CD14-positive monocyte (primary cell): ENCODE data around the gene NFIC. TPM values are rescaled to one million over a fixed set of nuclear protein-coding genes. Genes with fewer than 3 reads are reported as not detected.

Experiments
- DNase-seq, 3 donors: peaks; one replicate each; pipeline ENCODE4 v3.0.0-alpha.2; 2011 to 2022
- H2AFZ ChIP-seq: 2 replicates; pipeline ENCODE4 v1.6.0; 2012; ENCODE audit warnings: mild to moderate bottlenecking, low read depth, low read length, inconsistent platforms; ENCODE audit not compliant: insufficient read depth, poor library complexity, severe bottlenecking
- H3K27ac ChIP-seq, 2 donors: 1 replicate in 1 of 2; 2 replicates in 1 of 2; pipeline ENCODE4 v1.5.1; 2012 to 2013; ENCODE audit warnings: low read length in 2 of 2, control low read depth in 1 of 2, inconsistent platforms in 1 of 2, low read depth in 1 of 2, mild to moderate bottlenecking in 1 of 2
- H3K27me3 ChIP-seq, 2 donors: one replicate each; pipeline versions ENCODE4 v1.6.0 to v1.6.1; 2011 to 2013; ENCODE audit warnings: low read length in 2 of 2; ENCODE audit not compliant: control insufficient read depth in 2 of 2, insufficient read depth in 2 of 2
- H3K36me3 ChIP-seq, 2 donors: replicated peaks in 1 of 2; 1 replicate in 1 of 2; 2 replicates in 1 of 2; pipeline versions ENCODE4 v1.5.1 to v1.6.1; 2012 to 2013; ENCODE audit warnings: low read length in 2 of 2, control low read depth in 1 of 2, inconsistent platforms in 1 of 2, mild to moderate bottlenecking in 1 of 2; ENCODE audit not compliant: insufficient read depth in 2 of 2, control insufficient read depth in 1 of 2
- H3K4me1 ChIP-seq, 2 donors: 1 replicate in 1 of 2; 2 replicates in 1 of 2; pipeline versions ENCODE4 v1.5.1 to v1.6.1; 2012 to 2013; ENCODE audit warnings: low read length in 2 of 2, control low read depth in 1 of 2, inconsistent platforms in 1 of 2, mild to moderate bottlenecking in 1 of 2, moderate library complexity in 1 of 2; ENCODE audit not compliant: insufficient read depth in 2 of 2, control insufficient read depth in 1 of 2
- H3K4me2 ChIP-seq: replicated peaks from 2 replicates; pipeline ENCODE3; 2012; ENCODE audit warnings: low read length, moderate library complexity, mild to moderate bottlenecking; ENCODE audit not compliant: poor library complexity, severe bottlenecking; ENCODE audit errors: extremely low read depth
- H3K4me3 ChIP-seq, 3 experiments: fragments of 200-600 bp in 1 of 3; sonication (generic) in 1 of 3; replicated peaks in 1 of 3; 1 replicate in 2 of 3; 2 replicates in 1 of 3; pipeline ENCODE4 v1.5.1; 2011 to 2013; ENCODE audit warnings: low read length in 3 of 3, mild to moderate bottlenecking in 3 of 3, control low read depth in 2 of 3, low read depth in 2 of 3, inconsistent platforms in 1 of 3, moderate library complexity in 1 of 3
- H3K79me2 ChIP-seq: 2 replicates; pipeline ENCODE4 v1.6.0; 2012; ENCODE audit warnings: mild to moderate bottlenecking, control low read depth, inconsistent platforms, low read length, moderate library complexity; ENCODE audit not compliant: insufficient read depth
- H3K9ac ChIP-seq: 2 replicates; pipeline ENCODE4 v1.6.0; 2017; ENCODE audit warnings: low read length, mild to moderate bottlenecking; ENCODE audit not compliant: insufficient read depth, poor library complexity, severe bottlenecking
- H3K9me3 ChIP-seq, 2 donors: replicated peaks in 1 of 2; 1 replicate in 1 of 2; 2 replicates in 1 of 2; pipeline versions ENCODE4 v1.5.1 to v1.6.1; 2012 to 2013; ENCODE audit warnings: low read length in 2 of 2, control low read depth in 1 of 2; ENCODE audit not compliant: control insufficient read depth in 1 of 2, insufficient read depth in 1 of 2
- H4K20me1 ChIP-seq: 2 replicates; pipeline ENCODE4 v1.6.0; 2012; ENCODE audit warnings: mild to moderate bottlenecking, low read length, control low read depth, moderate library complexity; ENCODE audit not compliant: insufficient read depth
- H3K27ac Mint-ChIP-seq, 7 donors: one replicate each; pipeline ENCODE4 v1.8.0; 2020; ENCODE audit warnings: mild to moderate bottlenecking in 7 of 7, mixed read lengths in 7 of 7, moderate library complexity in 6 of 7, inconsistent platforms in 2 of 7
- H3K27me3 Mint-ChIP-seq, 3 donors: one replicate each; pipeline ENCODE4 v1.8.0; 2021 to 2022; ENCODE audit warnings: low read depth in 3 of 3, mild to moderate bottlenecking in 3 of 3, mixed read lengths in 3 of 3, moderate library complexity in 3 of 3, inconsistent platforms in 1 of 3
- H3K36me3 Mint-ChIP-seq, 2 donors: one replicate each; pipeline ENCODE4 v1.8.0; 2020; ENCODE audit warnings: mixed read lengths in 2 of 2, inconsistent platforms in 1 of 2, mild to moderate bottlenecking in 1 of 2
- H3K4me1 Mint-ChIP-seq: one replicate; pipeline ENCODE4 v1.8.0; 2020; ENCODE audit warnings: mild to moderate bottlenecking, mixed read lengths
- H3K4me3 Mint-ChIP-seq, 2 donors: one replicate each; pipeline ENCODE4 v1.8.0; 2020; ENCODE audit warnings: mild to moderate bottlenecking in 2 of 2, mixed read lengths in 2 of 2, moderate library complexity in 1 of 2
- H3K9me3 Mint-ChIP-seq, 7 donors: one replicate each; pipeline ENCODE4 v1.8.0; 2020 to 2022; ENCODE audit warnings: mixed read lengths in 7 of 7, mild to moderate bottlenecking in 6 of 7, moderate library complexity in 6 of 7, inconsistent platforms in 2 of 7
- CTCF ChIP-seq: fragments of 200-600 bp; IDR thresholded peaks from one replicate; pipeline ENCODE4 v1.8.0; 2022; ENCODE audit warnings: antibody characterized with exemption, mild to moderate bottlenecking
- WGBS: methylation state at CpG from one replicate; pipeline ENCODE4 v1.1.5; 2013; ENCODE audit warnings: missing lambda C conversion rate; ENCODE audit not compliant: insufficient coverage; 5-methylcytosine and 5-hydroxymethylcytosine counted together
- intact Hi-C, 2 donors: fragments of 100-400 bp; cut with micrococcal nuclease; formaldehyde crosslinking; loops; one replicate each; pipeline versions ENCODE4 v1.15.0 to v1.15.1; 2023
- polyA plus RNA-seq, 3 donors: library from polyadenylated mRNA; depleted of rRNA in 1 of 3; unstranded in 2 of 3; stranded (reverse) in 1 of 3; fragments of 300-500 nt in 2 of 3; fragments of >200 nt in 1 of 3; fragmentation: Illumina TruSeq in 2 of 3; gene quantifications; 1 replicate in 2 of 3; 2 replicates in 1 of 3; pipeline ENCODE4 v1.2.3, GENCODE V29; 2012 to 2021

NFIC gene
- polyA plus RNA-seq, 3 donors = 7.0 to 13.8 (median 11.5) TPM

GRCh38 chr19:3323658-3324057, 42.7 kb upstream of the NFIC start:
- Histone ChIP-seq H3K4me2 (no peak overlapping the region), H3K79me2 (no peaks in the 10 kb centered on the region), H3K4me3 (no peak overlapping the region), H3K4me1 (no peaks in the 10 kb centered on the region), H2AFZ (no peak overlapping the region), H4K20me1 (no peaks in the 10 kb centered on the region), H3K27ac (no peak overlapping the region), H3K36me3 (no peaks in the 10 kb centered on the region), H3K9me3 (no peaks in the 10 kb centered on the region), H3K27me3 (no peaks in the 10 kb centered on the region), H3K9ac (no peak overlapping the region)
- Mint-ChIP-seq H3K36me3 (no peaks in the 10 kb centered on the region), H3K27ac (peak overlapping the region in 1 of 7 donors; percentile 42), H3K27me3 (peaks cover 10 to 14% (median 11%) of the 10 kb centered on the region in 3 donors), H3K4me1 (no peaks in the 10 kb centered on the region), H3K9me3 (peaks cover 0 to 2% (median 0%) of the 10 kb centered on the region in 7 donors), H3K4me3 (no peak overlapping the region)
- TF ChIP-seq CTCF = no peak
- intact Hi-C loops = no loop called here
- WGBS = 70% methylated on average over 2 of the region's 2 CpGs
- DNase-seq = no peak

- no peak overlapping the region for H3K27ac ChIP-seq
- no peaks in the 10 kb centered on the region for H3K36me3 Mint-ChIP-seq
- no peaks in the 10 kb centered on the region for H3K4me1 Mint-ChIP-seq
- peak; percentile 81 for TF ChIP-seq CTCF
- no peak overlapping the region for H3K4me3 Mint-ChIP-seq
- H3K9me3 Mint-ChIP-seq = peaks cover 0 to 2% (median 0%) of the 10 kb centered on the region in 7 donors
- no peaks in the 10 kb centered on the region for H3K79me2 ChIP-seq
- no peak overlapping the region for H3K4me3 ChIP-seq
- H3K4me2 ChIP-seq = no peak overlapping the region
- no peaks in the 10 kb centered on the region for H3K4me1 ChIP-seq
- H3K27ac Mint-ChIP-seq = no peak overlapping the region
- H3K9me3 ChIP-seq = no peaks in the 10 kb centered on the region
- no peak overlapping the region for H2AFZ ChIP-seq
- no peak overlapping the region for H3K9ac ChIP-seq
- peaks cover 3 to 12% (median 11%) of the 10 kb centered on the region in 3 donors for H3K27me3 Mint-ChIP-seq
- 55% methylated on average over 5 of the region's 5 CpGs for WGBS
- DNase-seq = peak; percentile 34 to 58 (median 36)
- no peaks in the 10 kb centered on the region for H3K36me3 ChIP-seq
- H4K20me1 ChIP-seq = no peaks in the 10 kb centered on the region
- intact Hi-C loops = no loop called here
- no peaks in the 10 kb centered on the region for H3K27me3 ChIP-seq
Measured at GRCh38 chr19:3324405-3324856, 42.0 kb upstream of the NFIC start.
